DMS 273 (cell line): ENCODE results near the gene UNC45A.

ENCODE experiments used
- DNase-seq: peaks from one replicate; lab custom pipeline; 2025; ENCODE audit not compliant: unreplicated experiment; lab: John Stamatoyannopoulos, UW

Gene UNC45A

DNA sequence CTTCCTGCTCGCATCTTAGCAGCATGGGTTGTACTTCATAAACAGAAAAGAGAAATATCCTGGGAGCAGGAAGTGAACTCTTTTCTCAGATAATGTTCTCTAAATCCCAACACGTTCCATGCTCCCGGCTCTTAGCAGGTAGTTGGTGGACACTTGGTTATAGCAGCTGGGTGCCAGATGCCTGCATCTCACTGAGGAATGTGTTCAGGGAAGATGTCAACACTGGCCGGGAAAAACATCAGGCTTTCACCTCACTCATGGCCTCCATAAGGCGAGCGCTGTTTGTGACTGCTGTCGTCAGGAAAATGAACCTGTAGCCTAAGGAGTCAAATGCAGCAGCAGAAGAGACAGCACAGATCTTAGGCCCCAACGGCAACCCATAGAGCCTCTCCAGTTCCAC is 63.7 kb downstream of the UNC45A start:
- DNase-seq: no peak

DNA sequence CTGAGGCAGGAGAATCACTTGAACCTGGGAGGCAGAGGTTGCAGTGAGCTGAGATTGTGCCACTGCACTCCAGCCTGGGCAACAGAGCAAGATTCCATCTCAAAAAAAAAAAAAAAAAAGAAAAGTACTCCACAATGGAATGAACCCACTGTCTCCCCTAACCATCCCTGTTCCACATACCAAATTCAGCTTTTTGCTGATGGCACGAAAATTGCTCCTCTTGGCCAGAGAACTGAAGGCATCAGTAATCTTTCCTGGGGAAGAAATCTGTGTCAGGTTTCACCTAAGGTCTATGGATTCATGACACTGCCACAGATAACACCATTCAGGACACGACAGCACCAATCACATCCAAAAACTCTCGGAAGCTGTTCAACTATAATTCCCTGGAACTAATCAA is 66.1 kb downstream of the UNC45A start:
- DNase-seq: no peak
